Measurements from ENCODE around the gene ERGIC1.

ERGIC1 gene

GRCh38 chr5:172866802-172867748 is 33.0 kb downstream of the ERGIC1 start:
- DNase-seq, result no peak

GRCh38 chr5:172867761-172868435 is 33.8 kb downstream of the ERGIC1 start:
- no peak for DNase-seq

- DNase-seq, result no peak
Observed at GRCh38 chr5:172868436-172868923, 34.4 kb downstream of the ERGIC1 start.

- DNase-seq, result no peak
Observed at GRCh38 chr5:172868924-172869591, 35.0 kb downstream of the ERGIC1 start.

- DNase-seq, result no peak
Observed at GRCh38 chr5:172869691-172870090, 35.6 kb downstream of the ERGIC1 start.

- no peak for DNase-seq
Observed at GRCh38 chr5:172870291-172870714, 36.3 kb downstream of the ERGIC1 start.

GRCh38 chr5:172870715-172871461 is 36.8 kb downstream of the ERGIC1 start:
- DNase-seq, result no peak

- no peak for DNase-seq
Observed at GRCh38 chr5:172871536-172871935, 37.5 kb downstream of the ERGIC1 start.

- DNase-seq, result no peak
Observed at GRCh38 chr5:172871982-172872381, 37.9 kb downstream of the ERGIC1 start.

GRCh38 chr5:172872997-172873491 is 39.0 kb downstream of the ERGIC1 start:
- DNase-seq, result no peak

GRCh38 chr5:172873513-172873912 is 39.5 kb downstream of the ERGIC1 start:
- no peak for DNase-seq

GRCh38 chr5:172874647-172875504 is 40.8 kb downstream of the ERGIC1 start:
- no peak for DNase-seq

- no peak for DNase-seq
Observed at GRCh38 chr5:172875505-172876279, 41.6 kb downstream of the ERGIC1 start.

GRCh38 chr5:172876578-172876977 is 42.5 kb downstream of the ERGIC1 start:
- DNase-seq, result no peak

- no peak for DNase-seq
Observed at GRCh38 chr5:172877466-172878260, 43.6 kb downstream of the ERGIC1 start.

GRCh38 chr5:172878585-172878932 is 44.5 kb downstream of the ERGIC1 start:
- DNase-seq, result no peak

GRCh38 chr5:172878933-172879752 is 45.1 kb downstream of the ERGIC1 start:
- no peak for DNase-seq

GRCh38 chr5:172881691-172882370 is 47.8 kb downstream of the ERGIC1 start:
- DNase-seq, result peak; percentile 40

Data from CD4-positive, alpha-beta T cell treated with Interleukin-21 for 1 hour (primary cell).